ENCODE results near the gene RASL11B. TPM values are rescaled to one million over a fixed set of nuclear protein-coding genes. Genes with fewer than 3 reads are reported as not detected.

RASL11B gene
- total RNA-seq, 1 donor from 2014 or later = 0.50 TPM

DNA sequence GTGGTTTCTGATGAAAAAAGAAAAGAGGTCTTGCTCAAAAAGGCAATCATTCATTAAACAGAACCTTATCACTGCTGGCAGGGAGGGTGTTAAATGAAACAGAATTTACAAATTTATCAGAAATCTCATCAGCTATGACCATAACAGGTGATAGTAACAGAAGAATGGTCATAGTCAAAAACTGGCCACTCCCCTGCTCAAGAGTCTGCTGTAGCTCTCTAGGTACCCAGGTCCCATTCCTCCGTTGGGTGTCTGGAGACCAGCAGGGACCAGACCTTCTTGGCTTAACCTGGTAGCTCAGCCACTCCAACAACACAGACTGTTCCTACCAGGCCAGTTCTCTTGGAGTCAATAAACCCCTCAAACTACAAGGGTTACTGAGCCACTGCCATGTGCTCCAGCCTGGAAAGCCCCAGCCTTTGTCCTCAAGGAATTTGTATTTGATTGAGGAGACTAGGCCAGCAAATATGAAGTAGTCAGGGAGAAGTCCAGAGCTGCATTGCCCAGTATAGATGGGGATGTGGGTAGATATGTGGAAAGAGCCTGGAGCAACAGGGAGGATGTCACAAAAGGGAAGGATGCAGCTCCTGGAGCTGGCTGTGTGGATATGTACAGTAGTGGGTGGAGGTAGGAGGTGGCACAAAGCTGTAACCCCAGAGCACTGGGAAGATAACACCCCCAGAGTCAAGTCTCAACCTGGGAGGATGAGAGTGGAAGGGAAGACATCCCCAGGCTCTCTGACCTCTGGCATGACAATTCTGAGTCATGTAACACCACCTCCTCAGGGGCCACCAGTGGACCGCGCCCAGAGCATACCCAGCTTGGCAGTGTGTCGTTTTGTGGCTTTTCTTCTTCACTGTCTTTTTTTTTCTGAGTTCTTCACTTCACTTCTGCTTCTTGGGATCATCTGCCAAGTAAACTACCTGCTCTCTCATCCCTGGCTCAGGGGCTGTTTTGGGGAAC is 21.9 kb downstream of the RASL11B start:
- no peak for DNase-seq (ENCODE audit: low spot score)
- Mint-ChIP-seq H3K27ac (no peak overlapping the region), H3K9me3 (peaks cover 10% of the 10 kb centered on the region), H3K4me1 (ENCODE audit: low read depth) (no peaks in the 10 kb centered on the region), H3K4me3 (ENCODE audit: low read depth) (no peak overlapping the region), H3K36me3 (ENCODE audit: low read depth) (peaks cover 15% of the 10 kb centered on the region), H3K27me3 (ENCODE audit: low read depth) (no peaks in the 10 kb centered on the region)
- intact Hi-C loops (cut with micrococcal nuclease) = no loop called here

DNA sequence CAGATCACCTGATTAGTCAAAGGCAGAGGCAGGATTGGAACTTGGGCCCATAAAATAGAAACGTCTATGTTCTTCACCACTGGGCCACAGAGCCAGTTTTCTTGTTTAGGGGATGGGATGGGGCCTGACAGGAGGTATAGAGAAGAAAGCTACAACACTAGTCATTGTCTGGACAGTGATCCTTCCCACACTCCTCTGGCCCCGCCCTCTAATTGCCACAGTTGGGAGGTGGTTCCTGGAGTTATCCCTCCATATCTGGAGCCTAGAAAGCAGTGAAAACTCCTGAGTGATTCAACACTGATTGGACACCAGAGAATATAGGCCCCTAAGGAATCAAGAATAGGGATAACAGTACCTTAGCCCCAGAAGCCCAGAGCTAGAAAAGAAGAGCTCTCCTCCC is 22.9 kb downstream of the RASL11B start:
- DNase-seq (ENCODE audit: low spot score) = no peak
- H3K27ac Mint-ChIP-seq = no peak overlapping the region
- H3K9me3 Mint-ChIP-seq = peaks cover 14% of the 10 kb centered on the region
- intact Hi-C loops (cut with micrococcal nuclease) = no loop called here
- peaks cover 6% of the 10 kb centered on the region for H3K4me1 Mint-ChIP-seq (ENCODE audit: low read depth)
- H3K36me3 Mint-ChIP-seq (ENCODE audit: low read depth) = peaks cover 15% of the 10 kb centered on the region
- H3K27me3 Mint-ChIP-seq (ENCODE audit: low read depth) = no peaks in the 10 kb centered on the region
- H3K4me3 Mint-ChIP-seq (ENCODE audit: low read depth) = no peak overlapping the region

GRCh38 chr4:52889354-52889753 is 27.2 kb downstream of the RASL11B start:
- Mint-ChIP-seq H3K27me3 (ENCODE audit: low read depth) (no peaks in the 10 kb centered on the region), H3K9me3 (peaks cover 14% of the 10 kb centered on the region), H3K27ac (no peak overlapping the region), H3K36me3 (ENCODE audit: low read depth) (peaks cover 15% of the 10 kb centered on the region), H3K4me1 (ENCODE audit: low read depth) (peaks cover 18% of the 10 kb centered on the region), H3K4me3 (ENCODE audit: low read depth) (no peak overlapping the region)
- intact Hi-C loops (cut with micrococcal nuclease) = no loop called here
- DNase-seq (ENCODE audit: low spot score) = no peak

GRCh38 chr4:52889778-52890520 is 27.8 kb downstream of the RASL11B start:
- peaks cover 15% of the 10 kb centered on the region for H3K36me3 Mint-ChIP-seq (ENCODE audit: low read depth)
- no peak overlapping the region for H3K27ac Mint-ChIP-seq
- H3K4me1 Mint-ChIP-seq (ENCODE audit: low read depth) = peaks cover 18% of the 10 kb centered on the region
- intact Hi-C loops (cut with micrococcal nuclease) = no loop called here
- H3K9me3 Mint-ChIP-seq = peaks cover 14% of the 10 kb centered on the region
- DNase-seq (ENCODE audit: low spot score) = no peak
- H3K27me3 Mint-ChIP-seq (ENCODE audit: low read depth) = no peaks in the 10 kb centered on the region
- no peak overlapping the region for H3K4me3 Mint-ChIP-seq (ENCODE audit: low read depth)

GRCh38 chr4:52890521-52890791 is 28.3 kb downstream of the RASL11B start:
- intact Hi-C loops (cut with micrococcal nuclease) = no loop called here
- Mint-ChIP-seq H3K4me1 (ENCODE audit: low read depth) (peaks cover 18% of the 10 kb centered on the region), H3K27me3 (ENCODE audit: low read depth) (no peaks in the 10 kb centered on the region), H3K4me3 (ENCODE audit: low read depth) (no peak overlapping the region), H3K36me3 (ENCODE audit: low read depth) (peaks cover 11% of the 10 kb centered on the region), H3K9me3 (peaks cover 14% of the 10 kb centered on the region), H3K27ac (no peak overlapping the region)
- DNase-seq (ENCODE audit: low spot score) = no peak

DNA sequence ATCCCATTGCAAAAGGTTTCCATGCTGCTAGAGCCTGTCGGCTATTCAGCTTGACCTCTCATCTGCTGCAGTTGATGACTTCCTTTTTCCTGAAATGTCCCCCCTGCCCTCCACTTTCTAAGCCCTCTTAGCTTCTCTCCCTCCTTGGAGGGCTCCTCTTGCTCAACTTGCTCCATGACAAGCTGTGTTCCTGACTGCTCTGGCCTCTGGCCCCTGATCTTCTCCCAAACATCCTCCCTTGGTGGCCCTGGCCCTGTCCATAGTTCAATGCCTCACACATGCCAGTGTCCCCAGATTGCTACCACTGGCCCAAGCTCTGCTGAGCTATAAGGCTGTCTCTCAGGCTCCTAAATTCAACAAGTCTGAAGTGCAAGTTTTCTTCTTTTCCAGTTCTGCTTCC is 29.6 kb downstream of the RASL11B start:
- Mint-ChIP-seq H3K9me3 (peaks cover 8% of the 10 kb centered on the region), H3K27me3 (ENCODE audit: low read depth) (no peaks in the 10 kb centered on the region), H3K4me3 (ENCODE audit: low read depth) (no peak overlapping the region), H3K27ac (no peak overlapping the region), H3K4me1 (ENCODE audit: low read depth) (peaks cover 18% of the 10 kb centered on the region), H3K36me3 (ENCODE audit: low read depth) (peaks cover 7% of the 10 kb centered on the region)
- intact Hi-C loops (cut with micrococcal nuclease) = no loop called here
- no peak for DNase-seq (ENCODE audit: low spot score)

- DNase-seq (ENCODE audit: low spot score) = no peak
- H3K27ac Mint-ChIP-seq = no peak overlapping the region
- intact Hi-C loops (cut with micrococcal nuclease) = no loop called here
- H3K9me3 Mint-ChIP-seq = peaks cover 4% of the 10 kb centered on the region
- H3K4me1 Mint-ChIP-seq (ENCODE audit: low read depth) = peaks cover 18% of the 10 kb centered on the region
- H3K4me3 Mint-ChIP-seq (ENCODE audit: low read depth) = no peak overlapping the region
- peaks cover 4% of the 10 kb centered on the region for H3K36me3 Mint-ChIP-seq (ENCODE audit: low read depth)
- no peaks in the 10 kb centered on the region for H3K27me3 Mint-ChIP-seq (ENCODE audit: low read depth)
Observed at GRCh38 chr4:52892880-52893279, 30.8 kb downstream of the RASL11B start.

GRCh38 chr4:52894443-52894842 is 32.3 kb downstream of the RASL11B start:
- intact Hi-C loops (cut with micrococcal nuclease) = no loop called here
- Mint-ChIP-seq H3K4me1 (ENCODE audit: low read depth) (peaks cover 17% of the 10 kb centered on the region), H3K27ac (no peak overlapping the region), H3K9me3 (peaks cover 4% of the 10 kb centered on the region), H3K4me3 (ENCODE audit: low read depth) (no peak overlapping the region), H3K36me3 (ENCODE audit: low read depth) (no peaks in the 10 kb centered on the region), H3K27me3 (ENCODE audit: low read depth) (no peaks in the 10 kb centered on the region)
- DNase-seq (ENCODE audit: low spot score) = no peak

DNA sequence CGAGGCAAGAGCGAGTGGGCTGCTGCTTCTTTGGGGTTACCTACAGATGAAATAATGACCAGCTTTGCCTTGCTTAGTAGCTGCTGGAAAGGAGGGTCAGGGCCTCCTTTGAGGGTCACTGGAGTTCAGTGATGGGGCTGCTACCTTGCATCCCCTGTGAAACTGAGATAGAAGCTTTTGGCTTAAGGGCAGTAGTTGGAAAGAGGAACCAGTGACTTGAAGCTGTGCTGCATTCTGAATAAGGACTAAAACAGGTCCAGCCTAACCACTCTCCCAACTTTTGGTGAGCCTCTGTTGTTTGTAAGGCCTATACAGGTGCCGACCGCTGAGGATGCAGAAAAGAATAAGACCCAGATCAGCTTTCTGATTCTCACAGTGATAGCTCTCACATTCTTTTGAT is 41.2 kb downstream of the RASL11B start:
- intact Hi-C loops (cut with micrococcal nuclease) = no loop called here
- Mint-ChIP-seq H3K36me3 (ENCODE audit: low read depth) (no peaks in the 10 kb centered on the region), H3K27ac (no peak overlapping the region), H3K4me1 (ENCODE audit: low read depth) (no peaks in the 10 kb centered on the region), H3K27me3 (ENCODE audit: low read depth) (no peaks in the 10 kb centered on the region), H3K4me3 (ENCODE audit: low read depth) (no peak overlapping the region), H3K9me3 (no peaks in the 10 kb centered on the region)
- no peak for DNase-seq (ENCODE audit: low spot score)

DNA sequence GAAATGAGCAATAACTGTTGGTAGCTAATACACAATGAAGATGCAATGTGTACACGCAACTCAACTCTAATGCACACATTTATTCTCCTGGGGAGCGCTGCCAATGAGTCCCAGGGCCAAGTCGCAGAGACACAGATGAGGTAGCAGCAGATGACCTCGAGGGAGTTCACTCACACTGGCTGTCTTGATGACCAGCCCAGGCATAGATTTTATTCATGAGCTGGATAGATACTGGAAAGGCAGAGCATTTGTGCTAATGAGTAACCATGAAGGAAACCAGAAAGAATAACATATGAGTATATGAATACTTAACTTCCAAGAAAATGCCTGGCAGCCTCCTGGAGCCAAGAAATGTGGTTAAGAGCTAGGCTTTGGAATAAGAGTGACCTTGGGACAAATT is 42.3 kb downstream of the RASL11B start:
- no peak overlapping the region for H3K27ac Mint-ChIP-seq
- DNase-seq (ENCODE audit: low spot score) = no peak
- no peaks in the 10 kb centered on the region for H3K4me1 Mint-ChIP-seq (ENCODE audit: low read depth)
- intact Hi-C loops (cut with micrococcal nuclease) = no loop called here
- no peaks in the 10 kb centered on the region for H3K36me3 Mint-ChIP-seq (ENCODE audit: low read depth)
- no peaks in the 10 kb centered on the region for H3K27me3 Mint-ChIP-seq (ENCODE audit: low read depth)
- H3K4me3 Mint-ChIP-seq (ENCODE audit: low read depth) = no peak overlapping the region
- no peaks in the 10 kb centered on the region for H3K9me3 Mint-ChIP-seq

GRCh38 chr4:52907510-52907909 is 45.4 kb downstream of the RASL11B start:
- Mint-ChIP-seq H3K36me3 (ENCODE audit: low read depth) (no peaks in the 10 kb centered on the region), H3K9me3 (no peaks in the 10 kb centered on the region), H3K27ac (no peak overlapping the region), H3K4me3 (ENCODE audit: low read depth) (no peak overlapping the region), H3K4me1 (ENCODE audit: low read depth) (no peaks in the 10 kb centered on the region), H3K27me3 (ENCODE audit: low read depth) (no peaks in the 10 kb centered on the region)
- intact Hi-C loops (cut with micrococcal nuclease) = no loop called here
- no peak for DNase-seq (ENCODE audit: low spot score)

DNA sequence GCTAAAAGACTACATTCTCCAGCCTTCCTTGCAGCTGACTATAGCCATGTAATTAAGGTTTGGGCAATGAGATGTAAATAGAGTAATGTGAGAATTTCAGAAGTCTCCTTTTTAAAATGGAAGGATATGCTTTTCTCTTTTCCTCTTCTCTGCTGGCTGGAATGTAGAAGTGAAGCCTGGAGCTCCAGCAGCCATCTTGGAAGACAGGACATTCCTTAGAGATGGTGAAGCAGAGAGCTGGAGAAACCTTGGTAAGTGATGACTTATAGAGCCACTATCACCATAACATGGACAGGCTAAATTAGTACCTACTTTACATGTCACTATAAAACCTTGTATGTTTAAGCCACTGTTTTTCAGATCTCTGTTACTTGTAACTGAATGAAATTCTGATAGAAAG is 48.0 kb downstream of the RASL11B start:
- Mint-ChIP-seq H3K9me3 (no peaks in the 10 kb centered on the region), H3K4me3 (ENCODE audit: low read depth) (no peak overlapping the region), H3K27ac (no peak overlapping the region), H3K36me3 (ENCODE audit: low read depth) (no peaks in the 10 kb centered on the region), H3K27me3 (ENCODE audit: low read depth) (no peaks in the 10 kb centered on the region), H3K4me1 (ENCODE audit: low read depth) (no peaks in the 10 kb centered on the region)
- no peak for DNase-seq (ENCODE audit: low spot score)
- intact Hi-C loops (cut with micrococcal nuclease) = no loop called here

DNA sequence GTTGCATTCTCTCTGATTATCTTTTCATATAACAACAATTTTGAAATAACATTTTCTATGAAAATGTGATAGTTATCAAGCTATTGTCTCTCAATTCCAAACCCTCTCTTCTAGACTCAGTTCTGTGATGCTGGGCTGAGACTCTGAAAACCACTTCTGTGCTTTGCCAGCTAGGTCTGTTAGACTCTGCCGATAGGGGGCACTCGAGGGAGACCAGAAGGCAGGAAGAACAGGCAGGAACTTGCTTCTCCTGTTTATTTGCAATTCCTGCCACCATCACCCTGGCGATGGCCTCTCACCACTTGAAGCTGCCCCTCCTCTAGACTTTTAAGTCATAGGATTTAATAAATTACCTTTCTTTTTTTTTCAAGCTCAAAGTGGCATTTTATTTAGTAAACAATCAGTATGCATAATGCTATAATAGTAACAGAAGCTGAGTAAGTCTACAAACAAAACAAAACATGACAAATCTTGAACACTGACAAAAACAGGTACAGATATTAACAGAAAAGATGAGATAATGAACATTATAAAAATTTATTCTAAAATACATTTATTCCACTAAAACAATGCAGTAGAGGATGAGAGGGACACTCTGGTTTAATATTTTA is 49.7 kb downstream of the RASL11B start:
- peak; percentile 34 for DNase-seq (ENCODE audit: low spot score)
- intact Hi-C loops (cut with micrococcal nuclease) = no loop called here
- H3K27me3 Mint-ChIP-seq (ENCODE audit: low read depth) = no peaks in the 10 kb centered on the region
- peaks cover 2% of the 10 kb centered on the region for H3K4me1 Mint-ChIP-seq (ENCODE audit: low read depth)
- no peak overlapping the region for H3K27ac Mint-ChIP-seq
- no peak overlapping the region for H3K4me3 Mint-ChIP-seq (ENCODE audit: low read depth)
- H3K9me3 Mint-ChIP-seq = no peaks in the 10 kb centered on the region
- no peaks in the 10 kb centered on the region for H3K36me3 Mint-ChIP-seq (ENCODE audit: low read depth)
